Activated gamma-delta T cell (primary cell): ENCODE data around the gene ARHGEF1.

Experiments used
- DNase-seq: peaks from one replicate; lab custom pipeline; 2025; lab: John Stamatoyannopoulos, UW

The ARHGEF1 gene

DNA sequence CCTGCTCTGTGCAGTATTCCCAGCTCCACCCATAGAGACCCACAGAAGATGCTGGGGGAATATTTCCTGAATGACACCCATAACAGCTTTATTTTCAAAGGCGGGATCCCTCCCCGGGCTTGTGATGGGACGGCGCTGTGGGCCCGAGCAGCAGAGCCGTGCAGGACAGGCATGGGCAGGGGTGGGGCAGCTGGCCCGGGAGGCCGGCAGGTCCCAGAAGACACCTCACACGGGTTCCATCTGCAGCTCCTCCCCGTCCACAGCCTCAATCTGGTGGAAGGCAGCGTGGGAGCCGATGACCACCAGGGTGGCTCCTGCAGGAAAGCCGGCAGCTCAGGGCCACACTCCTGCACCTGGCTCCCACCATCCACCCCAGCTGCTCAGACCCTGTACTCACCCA is 73.6 kb downstream of the ARHGEF1 start:
- DNase-seq, result no peak
